Hepatocyte (in vitro differentiated cells): ENCODE results near the gene UBE2E1. TPM values are rescaled to one million over a fixed set of nuclear protein-coding genes. Genes with fewer than 3 reads are reported as not detected.

Experiments used
- DNase-seq: peaks from one replicate; pipeline ENCODE4 v3.0.0-alpha.2; 2016; ENCODE audit warnings: low spot score
- H2AFZ ChIP-seq: fragments of 200-600 bp; sonication (generic); 2 replicates; pipeline ENCODE4 v1.6.0; 2016; ENCODE audit warnings: antibody characterized with exemption, mild to moderate bottlenecking
- H3K27ac ChIP-seq: fragments of 200-600 bp; sonication (generic); 2 replicates; pipeline ENCODE4 v1.5.1; 2016; ENCODE audit warnings: mild to moderate bottlenecking
- H3K27me3 ChIP-seq: fragments of 200-600 bp; sonication (generic); 2 replicates; pipeline ENCODE4 v1.6.1; 2016
- H3K36me3 ChIP-seq: fragments of 200-600 bp; sonication (generic); replicated peaks from 2 replicates; pipeline ENCODE4 v1.5.1; 2016; ENCODE audit warnings: low read depth; ENCODE audit not compliant: insufficient read depth
- H3K4me1 ChIP-seq: fragments of 200-600 bp; sonication (generic); 2 replicates; pipeline ENCODE4 v1.5.1; 2016; ENCODE audit warnings: mild to moderate bottlenecking, moderate library complexity; ENCODE audit not compliant: insufficient read depth
- H3K4me2 ChIP-seq: fragments of 200-600 bp; sonication (generic); 2 replicates; pipeline ENCODE4 v1.6.0; 2016
- H3K4me3 ChIP-seq: fragments of 200-600 bp; sonication (generic); 2 replicates; pipeline ENCODE4 v1.5.1; 2016; ENCODE audit warnings: mild to moderate bottlenecking
- H3K79me2 ChIP-seq: fragments of 200-600 bp; sonication (generic); 2 replicates; pipeline ENCODE4 v1.6.0; 2017; ENCODE audit warnings: mild to moderate bottlenecking
- H3K9me2 ChIP-seq: fragments of 200-600 bp; sonication (generic); replicated peaks from 2 replicates; pipeline ENCODE4 v1.6.0; 2017; ENCODE audit warnings: mild to moderate bottlenecking; ENCODE audit not compliant: insufficient read depth
- H3K9me3 ChIP-seq: fragments of 200-600 bp; sonication (generic); 2 replicates; pipeline ENCODE4 v1.5.1; 2016; ENCODE audit warnings: low read depth, mild to moderate bottlenecking
- H4K20me1 ChIP-seq: fragments of 200-600 bp; sonication (generic); 2 replicates; pipeline ENCODE4 v1.6.0; 2016; ENCODE audit warnings: mild to moderate bottlenecking; ENCODE audit not compliant: insufficient read depth, poor library complexity, severe bottlenecking
- EZH2 ChIP-seq: fragments of 200-600 bp; sonication (generic); IDR thresholded peaks from 2 replicates; pipeline ENCODE4 v1.6.1; 2016; ENCODE audit warnings: antibody characterized with exemption, mild to moderate bottlenecking, borderline replicate concordance
- EZH2phosphoT487 ChIP-seq: fragments of 200-600 bp; sonication (generic); IDR thresholded peaks from one replicate; pipeline ENCODE4 v1.6.1; 2018; ENCODE audit warnings: antibody characterized with exemption, mild to moderate bottlenecking, low read depth, moderate library complexity; ENCODE audit not compliant: unreplicated experiment, severe bottlenecking
- WGBS: methylation state at CpG from one replicate; pipeline ENCODE4 v1.1.6; 2016; ENCODE audit warnings: low lambda C conversion rate; ENCODE audit errors: missing lambda C conversion rate; 5-methylcytosine and 5-hydroxymethylcytosine counted together
- polyA plus RNA-seq: library from polyadenylated mRNA; unstranded; fragments of >200 nt; fragmentation: Nextera tagmentation; extraction: Ambion mirVana; gene quantifications from 2 replicates; pipeline ENCODE4 v1.2.1, GENCODE V29; 2016
- total RNA-seq: library from RNA; depleted of rRNA; stranded (reverse); fragments of >200 nt; gene quantifications from 2 replicates; pipeline ENCODE4 v1.2.3, GENCODE V29; 2014
- TF ChIP-seq, protein P1 (sequence below): fragments of 200-600 bp; sonication (generic); IDR thresholded peaks from 2 replicates; pipeline ENCODE4 v1.5.1; 2016; ENCODE audit warnings: antibody characterized with exemption, mild to moderate bottlenecking; ENCODE audit not compliant: poor library complexity

Gene UBE2E1
- total and polyA plus RNA-seq, 2 experiments from 2014 or later, result 20.8 to 179 TPM

DNA sequence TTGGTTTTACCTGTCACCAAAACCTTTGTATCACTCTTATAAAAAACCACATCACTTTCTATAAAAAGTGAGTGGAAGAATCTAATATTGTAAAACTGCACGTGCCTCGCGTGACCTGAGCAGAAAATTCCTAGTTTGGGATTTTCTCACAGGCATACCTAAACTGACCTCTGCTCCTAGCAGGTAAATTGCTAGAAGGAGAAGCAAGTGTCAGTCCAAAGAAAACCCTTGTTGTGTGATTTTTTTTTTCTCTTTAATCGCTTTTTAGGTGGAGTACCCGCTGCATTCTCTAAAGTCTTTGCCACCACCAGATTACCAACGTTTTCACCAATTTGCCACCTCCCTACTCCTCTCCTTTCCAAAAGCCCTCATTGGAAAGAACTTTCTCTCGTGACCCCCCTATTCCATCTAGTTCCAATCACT lies 534 bp upstream of the UBE2E1 start:
- Histone ChIP-seq H3K79me2 (peaks cover 40% of the 10 kb centered on the region), H3K9me3 (no peaks in the 10 kb centered on the region), H3K4me1 (peaks cover 33% of the 10 kb centered on the region), H3K9me2 (no peaks in the 10 kb centered on the region), H3K27me3 (no peaks in the 10 kb centered on the region), H3K4me3 (peak overlapping the region; percentile 96), H3K36me3 (no peaks in the 10 kb centered on the region), H3K27ac (peak overlapping the region; percentile 62), H4K20me1 (peaks cover 10% of the 10 kb centered on the region), H2AFZ (peak overlapping the region; percentile 99), H3K4me2 (peak overlapping the region; percentile 96)
- TF ChIP-seq, protein P1, sequence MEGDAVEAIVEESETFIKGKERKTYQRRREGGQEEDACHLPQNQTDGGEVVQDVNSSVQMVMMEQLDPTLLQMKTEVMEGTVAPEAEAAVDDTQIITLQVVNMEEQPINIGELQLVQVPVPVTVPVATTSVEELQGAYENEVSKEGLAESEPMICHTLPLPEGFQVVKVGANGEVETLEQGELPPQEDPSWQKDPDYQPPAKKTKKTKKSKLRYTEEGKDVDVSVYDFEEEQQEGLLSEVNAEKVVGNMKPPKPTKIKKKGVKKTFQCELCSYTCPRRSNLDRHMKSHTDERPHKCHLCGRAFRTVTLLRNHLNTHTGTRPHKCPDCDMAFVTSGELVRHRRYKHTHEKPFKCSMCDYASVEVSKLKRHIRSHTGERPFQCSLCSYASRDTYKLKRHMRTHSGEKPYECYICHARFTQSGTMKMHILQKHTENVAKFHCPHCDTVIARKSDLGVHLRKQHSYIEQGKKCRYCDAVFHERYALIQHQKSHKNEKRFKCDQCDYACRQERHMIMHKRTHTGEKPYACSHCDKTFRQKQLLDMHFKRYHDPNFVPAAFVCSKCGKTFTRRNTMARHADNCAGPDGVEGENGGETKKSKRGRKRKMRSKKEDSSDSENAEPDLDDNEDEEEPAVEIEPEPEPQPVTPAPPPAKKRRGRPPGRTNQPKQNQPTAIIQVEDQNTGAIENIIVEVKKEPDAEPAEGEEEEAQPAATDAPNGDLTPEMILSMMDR, result no peak
- TF ChIP-seq EZH2 (no peak), EZH2phosphoT487 (no peak)
- 27% methylated on average over 7 of the region's 7 CpGs for WGBS
- DNase-seq, result no peak

DNA sequence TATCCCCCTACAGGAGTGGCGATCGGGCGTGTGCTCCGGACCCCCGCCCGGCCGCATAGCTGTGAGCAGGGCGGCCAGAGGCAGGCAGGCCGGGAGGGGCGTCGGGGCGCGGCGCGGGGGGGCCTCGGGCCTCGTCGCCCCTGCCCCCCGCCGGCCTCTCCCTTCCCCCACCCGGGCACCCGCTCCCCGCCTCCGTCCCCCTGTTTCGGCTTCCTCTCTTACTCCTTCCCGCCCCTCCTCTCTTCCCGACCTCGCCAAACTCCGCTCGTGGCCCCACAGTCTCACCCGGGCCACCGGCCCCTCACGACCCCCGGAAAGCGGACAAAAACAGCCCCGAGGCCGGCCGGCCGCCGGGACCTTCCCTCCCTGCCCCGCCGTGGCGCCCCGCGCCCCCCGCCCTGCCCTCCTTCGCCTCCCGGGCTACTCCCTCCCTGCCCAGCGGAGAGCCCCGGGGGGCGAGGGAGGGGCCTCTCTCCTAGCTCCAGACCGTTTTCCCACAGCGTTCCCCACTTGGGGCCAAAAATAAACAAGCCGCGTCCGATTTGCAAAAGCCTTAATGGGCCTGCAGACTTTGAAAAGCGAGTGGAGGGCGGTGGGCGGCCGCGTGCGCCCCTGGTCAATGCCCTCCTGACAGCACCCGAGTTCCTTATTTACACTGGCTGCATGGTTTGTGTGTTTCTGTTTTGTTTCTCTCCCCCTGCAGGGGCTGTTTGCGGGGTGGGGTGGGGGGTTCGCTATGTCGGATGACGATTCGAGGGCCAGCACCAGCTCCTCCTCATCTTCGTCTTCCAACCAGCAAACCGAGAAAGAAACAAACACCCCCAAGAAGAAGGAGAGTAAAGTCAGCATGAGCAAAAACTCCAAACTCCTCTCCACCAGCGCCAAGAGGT lies 1.0 kb downstream of the UBE2E1 start:
- peak; percentile 42 for DNase-seq
- Histone ChIP-seq H4K20me1 (peaks cover 10% of the 10 kb centered on the region), H3K9me3 (no peaks in the 10 kb centered on the region), H3K4me3 (peak overlapping the region; percentile 96), H3K4me1 (peaks cover 42% of the 10 kb centered on the region), H3K27me3 (no peaks in the 10 kb centered on the region), H3K27ac (peak overlapping the region; percentile 81), H3K36me3 (no peaks in the 10 kb centered on the region), H3K4me2 (peak overlapping the region; percentile 95), H3K9me2 (no peaks in the 10 kb centered on the region), H2AFZ (peak overlapping the region; percentile 71), H3K79me2 (peaks cover 53% of the 10 kb centered on the region)
- 1% methylated on average over 19 of the region's 71 CpGs for WGBS
- TF ChIP-seq, protein P1, result no peak
- TF ChIP-seq EZH2phosphoT487 (no peak), EZH2 (no peak)

- TF ChIP-seq EZH2phosphoT487, result no peak
- TF ChIP-seq, protein P1, result no peak
- no peak for TF ChIP-seq EZH2
- Histone ChIP-seq H3K79me2 (peaks cover 60% of the 10 kb centered on the region), H4K20me1 (peaks cover 13% of the 10 kb centered on the region), H3K9me2 (no peaks in the 10 kb centered on the region), H3K4me1 (peaks cover 48% of the 10 kb centered on the region), H3K4me3 (peak overlapping the region; percentile 96), H3K27me3 (no peaks in the 10 kb centered on the region), H3K4me2 (peak overlapping the region; percentile 95), H3K36me3 (no peaks in the 10 kb centered on the region), H3K9me3 (no peaks in the 10 kb centered on the region), H3K27ac (peak overlapping the region; percentile 81), H2AFZ (no peak overlapping the region)
- DNase-seq, result no peak
- 55% methylated on average over 5 of the region's 5 CpGs for whole genome bisulfite sequencing
These were observed 1.8 kb downstream of the UBE2E1 start for GRCh38 chr3:23807424-23808015.
